Peyer's patch (tissue), 4 donors: ENCODE data around the gene STXBP3. TPM values are rescaled to one million over a fixed set of nuclear protein-coding genes. Genes with fewer than 3 reads are reported as not detected.

Source experiments
- DNase-seq, 3 donors: peaks; one replicate each; pipeline ENCODE4 v3.0.0-alpha.2; 2017 to 2019
- H3K27ac ChIP-seq, 4 donors: fragments of 200-600 bp; sonication (generic); one replicate each; pipeline ENCODE4 v1.5.1; 2016 to 2019
- H3K27me3 ChIP-seq, 2 donors: fragments of 200-600 bp; sonication (generic); one replicate each; pipeline ENCODE4 v1.5.1; 2019
- H3K36me3 ChIP-seq, 3 donors: fragments of 200-600 bp; sonication (generic); one replicate each; pipeline ENCODE4 v1.5.1; 2016 to 2019
- H3K4me1 ChIP-seq, 4 donors: fragments of 200-600 bp; sonication (generic); one replicate each; pipeline ENCODE4 v1.5.1; 2016 to 2019
- H3K4me3 ChIP-seq, 4 donors: fragments of 200-600 bp; sonication (generic); 1 replicate in 3 of 4; 2 replicates in 1 of 4; pipeline ENCODE4 v1.5.1; 2016 to 2019; ENCODE audit warnings: mild to moderate bottlenecking in 1 of 4
- H3K9me3 ChIP-seq, 4 donors: fragments of 200-600 bp; sonication (generic); one replicate each; pipeline ENCODE4 v1.5.1; 2016 to 2019; ENCODE audit warnings: mild to moderate bottlenecking in 1 of 4
- POLR2A ChIP-seq, 2 donors: fragments of 450-650 bp; IDR thresholded peaks; one replicate each; pipeline ENCODE4 v1.5.1; 2017; ENCODE audit warnings: antibody characterized with exemption in 2 of 2, mild to moderate bottlenecking in 2 of 2, moderate library complexity in 2 of 2
- total RNA-seq, 4 donors: library from RNA; depleted of rRNA; stranded (reverse); fragments of >200 nt; gene quantifications; one replicate each; pipeline ENCODE4 v1.1.0, GENCODE V29; 2016
- TF ChIP-seq, protein P1 (sequence below), 6 experiments: fragments of 450-650 bp in 4 of 6; fragments of 200-600 bp in 2 of 6; sonication (generic) in 1 of 6; IDR thresholded peaks; one replicate each; pipeline ENCODE4 v1.5.1; 2017 to 2019; ENCODE audit warnings: antibody characterized with exemption in 6 of 6, mild to moderate bottlenecking in 3 of 6, moderate library complexity in 1 of 6

The STXBP3 gene
- total RNA-seq, 4 donors from 2014 or later, result 51.3 to 106 (median 64.2) TPM

DNA sequence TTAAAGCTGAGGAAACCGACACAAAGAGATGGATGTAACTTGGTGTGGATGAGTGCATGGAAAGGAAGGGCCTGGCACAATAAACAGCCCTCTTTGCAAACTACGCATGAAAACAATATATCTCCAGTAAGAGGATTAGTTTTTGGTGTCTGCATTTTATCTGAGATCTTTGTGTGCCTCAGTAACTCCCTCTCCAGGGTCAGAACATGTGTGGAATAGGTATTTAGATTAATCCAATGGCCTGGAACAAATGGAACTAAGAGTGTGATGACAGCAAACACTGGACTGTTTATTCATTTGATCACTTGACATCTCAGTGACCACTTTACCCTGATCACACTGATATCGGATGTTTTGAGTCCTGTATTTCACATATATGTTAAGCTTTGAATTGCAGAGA is 65.1 kb downstream of the STXBP3 start:
- no peak for DNase-seq
- Histone ChIP-seq H3K9me3 (no peaks in the 10 kb centered on the region), H3K27me3 (no peaks in the 10 kb centered on the region), H3K4me1 (peaks cover 0 to 12% (median 0%) of the 10 kb centered on the region in 4 donors), H3K4me3 (no peak overlapping the region), H3K36me3 (peaks cover 0 to 17% (median 0%) of the 10 kb centered on the region in 3 donors), H3K27ac (no peak overlapping the region)
- TF ChIP-seq, protein P1, sequence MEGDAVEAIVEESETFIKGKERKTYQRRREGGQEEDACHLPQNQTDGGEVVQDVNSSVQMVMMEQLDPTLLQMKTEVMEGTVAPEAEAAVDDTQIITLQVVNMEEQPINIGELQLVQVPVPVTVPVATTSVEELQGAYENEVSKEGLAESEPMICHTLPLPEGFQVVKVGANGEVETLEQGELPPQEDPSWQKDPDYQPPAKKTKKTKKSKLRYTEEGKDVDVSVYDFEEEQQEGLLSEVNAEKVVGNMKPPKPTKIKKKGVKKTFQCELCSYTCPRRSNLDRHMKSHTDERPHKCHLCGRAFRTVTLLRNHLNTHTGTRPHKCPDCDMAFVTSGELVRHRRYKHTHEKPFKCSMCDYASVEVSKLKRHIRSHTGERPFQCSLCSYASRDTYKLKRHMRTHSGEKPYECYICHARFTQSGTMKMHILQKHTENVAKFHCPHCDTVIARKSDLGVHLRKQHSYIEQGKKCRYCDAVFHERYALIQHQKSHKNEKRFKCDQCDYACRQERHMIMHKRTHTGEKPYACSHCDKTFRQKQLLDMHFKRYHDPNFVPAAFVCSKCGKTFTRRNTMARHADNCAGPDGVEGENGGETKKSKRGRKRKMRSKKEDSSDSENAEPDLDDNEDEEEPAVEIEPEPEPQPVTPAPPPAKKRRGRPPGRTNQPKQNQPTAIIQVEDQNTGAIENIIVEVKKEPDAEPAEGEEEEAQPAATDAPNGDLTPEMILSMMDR (IDR thresholded peaks at IDR 0.05), result no peak

DNA sequence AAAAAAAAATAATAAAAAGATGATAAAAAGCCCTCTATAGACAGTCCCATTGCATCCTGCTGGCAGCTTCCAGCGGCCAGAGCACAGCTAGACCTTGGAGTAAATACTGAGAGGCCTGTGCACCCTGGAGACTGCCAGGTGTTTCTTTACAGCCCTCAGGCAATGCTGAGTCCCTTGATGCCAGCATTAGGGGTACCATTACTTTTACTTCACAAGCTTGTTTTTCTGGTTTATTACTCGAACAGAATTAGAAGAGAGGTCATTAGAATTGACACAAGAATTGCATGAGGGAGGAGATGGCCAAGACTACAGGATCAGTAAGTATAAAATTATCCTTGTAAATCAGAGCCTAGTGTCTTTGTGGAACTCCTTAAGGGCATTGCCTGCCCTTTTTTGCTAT is 66.9 kb downstream of the STXBP3 start:
- peaks cover 0 to 17% (median 0%) of the 10 kb centered on the region in 4 donors for H3K4me1 ChIP-seq
- peaks cover 0 to 3% (median 0%) of the 10 kb centered on the region in 3 donors for H3K36me3 ChIP-seq
- TF ChIP-seq, protein P1 (IDR thresholded peaks at IDR 0.05), result no peak
- no peak for TF ChIP-seq POLR2A (IDR thresholded peaks at IDR 0.05)
- H3K4me3 ChIP-seq, result no peak overlapping the region
- no peaks in the 10 kb centered on the region for H3K27me3 ChIP-seq
- H3K9me3 ChIP-seq, result no peaks in the 10 kb centered on the region
- no peak overlapping the region for H3K27ac ChIP-seq
- DNase-seq, result no peak

DNA sequence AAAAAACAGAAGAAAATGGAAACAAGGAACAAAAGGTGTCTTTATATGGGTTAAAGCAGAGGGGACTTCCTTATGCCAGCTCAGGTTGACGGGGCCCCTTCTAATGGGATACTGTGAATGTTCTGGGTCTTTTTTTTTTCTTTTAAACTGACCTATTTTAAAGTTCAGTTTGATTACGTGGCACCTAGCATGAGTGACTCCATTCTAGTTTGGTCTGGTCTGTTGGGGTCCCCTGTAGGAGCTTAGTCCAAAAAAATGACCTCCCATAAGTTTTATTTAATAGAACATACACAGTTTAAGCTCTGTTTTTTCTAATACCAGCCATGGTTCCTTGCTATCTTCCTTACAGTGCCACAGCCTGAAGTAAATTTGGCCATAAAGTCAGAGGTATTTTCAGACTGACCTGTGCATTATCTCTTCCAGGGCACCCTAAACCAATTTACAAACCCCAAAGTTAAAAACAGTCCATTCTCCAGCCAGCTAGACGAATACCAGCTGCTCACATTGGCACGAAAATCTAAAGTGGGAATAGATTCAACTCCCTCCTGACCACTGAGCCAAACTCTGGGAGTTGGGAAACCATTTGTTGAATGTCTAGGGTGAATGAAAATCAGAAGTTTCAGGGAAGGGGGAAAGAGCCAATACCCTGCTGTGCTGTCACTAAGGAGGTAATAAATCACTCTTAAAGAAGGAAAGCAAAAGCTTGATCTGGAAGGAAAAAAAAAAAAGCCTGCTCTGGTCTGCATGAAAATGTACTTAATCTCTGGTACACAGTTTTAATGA is 68.1 kb downstream of the STXBP3 start:
- no peaks in the 10 kb centered on the region for H3K27me3 ChIP-seq
- DNase-seq, result no peak
- H3K27ac ChIP-seq, result peak overlapping the region in 2 of 4 donors; percentile 18 to 85
- peaks cover 0 to 17% (median 0%) of the 10 kb centered on the region in 4 donors for H3K4me1 ChIP-seq
- H3K36me3 ChIP-seq, result no peaks in the 10 kb centered on the region
- TF ChIP-seq, protein P1 (IDR thresholded peaks at IDR 0.05), result peak in 1 of 6 experiments; percentile 3
- no peak for TF ChIP-seq POLR2A (IDR thresholded peaks at IDR 0.05)
- H3K9me3 ChIP-seq, result no peaks in the 10 kb centered on the region
- H3K4me3 ChIP-seq, result no peak overlapping the region

DNA sequence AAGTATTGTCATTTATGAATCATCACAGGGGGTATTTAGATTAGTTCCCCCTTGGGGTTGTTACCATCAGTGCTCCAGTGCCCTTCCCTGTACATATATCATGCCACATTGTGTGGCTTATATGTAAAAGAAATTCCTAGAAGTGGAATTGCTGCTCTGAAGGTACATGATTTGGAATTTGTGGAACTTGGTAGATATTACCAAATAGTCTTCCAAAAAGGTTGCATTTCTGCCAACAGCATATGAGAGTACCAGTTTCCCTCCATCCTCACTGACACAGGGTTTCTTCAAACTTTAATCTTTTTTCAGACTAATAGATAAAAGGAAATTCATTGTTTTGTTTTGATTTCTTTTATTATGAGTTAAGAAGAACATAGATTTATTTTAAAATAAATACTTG is 69.1 kb downstream of the STXBP3 start:
- H3K4me3 ChIP-seq, result no peak overlapping the region
- H3K27me3 ChIP-seq, result no peaks in the 10 kb centered on the region
- H3K9me3 ChIP-seq, result no peaks in the 10 kb centered on the region
- no peaks in the 10 kb centered on the region for H3K36me3 ChIP-seq
- H3K4me1 ChIP-seq, result peaks cover 0 to 17% (median 0%) of the 10 kb centered on the region in 4 donors
- peak overlapping the region in 3 of 4 donors; percentile 18 to 85 (median 32) for H3K27ac ChIP-seq
- TF ChIP-seq, protein P1 (IDR thresholded peaks at IDR 0.05), result no peak
- TF ChIP-seq POLR2A (IDR thresholded peaks at IDR 0.05), result no peak
- DNase-seq, result no peak

DNA sequence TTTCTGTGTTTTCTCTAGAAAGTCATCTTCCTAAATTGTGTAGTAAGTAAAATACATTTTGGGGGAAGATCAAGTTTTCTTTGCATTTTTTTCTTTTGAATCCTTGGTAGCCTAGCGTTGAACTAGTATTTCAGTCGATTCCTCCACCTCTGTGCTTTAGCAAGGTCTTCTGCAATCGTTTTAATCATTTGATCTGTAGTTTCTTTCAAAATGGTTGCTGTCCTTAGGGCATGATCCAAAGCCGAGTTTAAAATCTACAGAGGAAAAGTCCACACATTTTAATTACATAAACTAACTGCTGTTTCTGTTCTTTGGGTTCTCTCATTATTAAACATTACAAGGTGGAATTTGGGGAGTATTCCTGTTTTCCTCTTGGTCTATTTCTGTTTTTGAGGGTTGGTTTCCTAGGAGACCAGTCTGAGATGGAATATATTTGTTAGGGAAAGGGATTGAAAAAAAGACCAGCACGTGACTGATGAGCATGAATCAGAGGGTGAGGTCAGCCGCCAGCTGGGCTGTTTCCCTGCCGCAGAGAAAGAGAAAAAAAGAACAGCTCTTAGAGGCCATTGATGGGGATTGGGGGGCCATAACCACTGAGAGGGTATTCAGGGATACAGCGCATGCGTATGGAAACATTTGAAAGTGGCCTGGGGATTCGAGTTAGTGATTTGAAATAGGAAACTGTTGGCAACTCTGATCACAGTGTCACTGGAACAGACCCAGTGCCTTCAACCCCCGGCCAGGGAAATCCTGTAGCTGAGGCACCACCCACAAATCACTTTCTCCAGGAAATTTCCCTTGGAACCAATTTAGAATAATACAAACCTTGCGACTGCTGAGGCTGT is 69.8 kb downstream of the STXBP3 start:
- no peak for TF ChIP-seq POLR2A (IDR thresholded peaks at IDR 0.05)
- TF ChIP-seq, protein P1 (IDR thresholded peaks at IDR 0.05), result no peak
- peak overlapping the region in 2 of 4 donors; percentile 37 to 39 for H3K4me3 ChIP-seq

More for the DNA sequence above, 69.8 kb downstream of the STXBP3 start:
- Histone ChIP-seq H3K27ac (peak overlapping the region; percentile 18 to 85 (median 59)), H3K27me3 (no peaks in the 10 kb centered on the region), H3K9me3 (no peaks in the 10 kb centered on the region), H3K36me3 (no peaks in the 10 kb centered on the region), H3K4me1 (peaks cover 0 to 17% (median 0%) of the 10 kb centered on the region in 4 donors)
- peak in 1 of 3 donors; percentile 78 for DNase-seq
